PC-9 (cell line): ENCODE measurements around the gene PAX7.

ENCODE experiments used
- CTCF ChIP-seq: fragments of 200-600 bp; sonication (generic); conservative IDR thresholded peaks from 2 replicates; pipeline ENCODE4 v1.6.1; 2017; ENCODE audit warnings: mixed run types, antibody characterized with exemption, mild to moderate bottlenecking, moderate library complexity
- EZH2 ChIP-seq: fragments of 200-600 bp; sonication (generic); IDR thresholded peaks from 2 replicates; pipeline ENCODE4 v1.8.0; 2017; ENCODE audit warnings: antibody characterized with exemption, low read depth

DNA sequence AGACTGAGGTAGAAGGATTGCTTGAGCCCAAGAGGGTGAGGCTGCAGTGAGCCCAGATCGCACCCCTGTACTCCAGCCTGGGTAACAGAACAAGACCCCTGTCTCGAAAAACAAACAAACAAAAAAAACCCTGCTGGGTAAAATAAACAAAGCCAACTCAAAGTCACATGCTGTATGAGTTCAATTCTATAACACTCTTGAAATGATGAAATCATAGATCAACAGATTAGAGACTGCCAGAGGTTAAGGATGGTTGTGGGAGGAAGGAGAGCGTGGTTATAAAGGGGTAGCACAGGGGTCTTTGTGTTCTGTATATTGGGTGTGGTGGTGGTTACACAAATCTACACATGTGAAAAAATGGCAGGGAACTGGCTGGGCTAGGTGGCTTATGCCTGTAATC is 166.3 kb downstream of the PAX7 start:
- TF ChIP-seq EZH2 (no peak), CTCF (no peak)
